ENCODE results near the gene NCDN.

NCDN gene

GRCh38 chr1:35590476-35591040, 33.0 kb downstream of the NCDN start:
- Histone ChIP-seq H2BK120ac (ENCODE audit: insufficient read depth, low read length, poor library complexity) (no peak overlapping the region), H3K14ac (ENCODE audit: low read length) (no peak overlapping the region), H4K91ac (ENCODE audit: low read depth, low read length) (no peak overlapping the region), H2BK12ac (ENCODE audit: low read length) (no peak overlapping the region), H2AK5ac (ENCODE audit: low read length) (no peak overlapping the region), H3K79me1 (ENCODE audit: low read length) (peaks cover 2% of the 10 kb centered on the region), H3K4me2 (ENCODE audit: low read length) (no peak overlapping the region), H2AFZ (ENCODE audit: insufficient read depth, low read length, poor library complexity) (no peak overlapping the region), H4K12ac (ENCODE audit: low read depth, low read length) (no peak overlapping the region), H4K8ac (ENCODE audit: low read depth, low read length) (no peak overlapping the region), H3K4me1 (ENCODE audit: control insufficient read depth in 1 of 2, insufficient read depth in 2 of 2, low read length in 2 of 2) (peaks cover 6 to 11% of the 10 kb centered on the region in 2 experiments), H3K9ac (ENCODE audit: low read length) (no peak overlapping the region), H3K23ac (ENCODE audit: low read length) (peak overlapping the region; percentile 28), H3K79me2 (ENCODE audit: control insufficient read depth, insufficient read depth, low read length, poor library complexity) (no peaks in the 10 kb centered on the region), H3K18ac (ENCODE audit: low read length) (no peak overlapping the region), H3K9me3 (ENCODE audit: insufficient read depth, low read depth, low read length) (no peaks in the 10 kb centered on the region), H3K27ac (ENCODE audit: low read depth, low read length) (no peak overlapping the region), H3K27me3 (ENCODE audit: insufficient read depth, low read length) (no peaks in the 10 kb centered on the region), H3K4ac (ENCODE audit: low read depth, low read length) (no peak overlapping the region), H2BK5ac (ENCODE audit: low read depth, low read length, poor library complexity) (no peak overlapping the region), H3K36me3 (ENCODE audit: control insufficient read depth in 1 of 2, insufficient read depth in 2 of 2, low read length in 2 of 2) (peaks cover 18% of the 10 kb centered on the region in 2 experiments), H3K4me3 (ENCODE audit: low read depth, low read length) (no peak overlapping the region)
- DNase-seq, result no peak
- no CpG with 5 or more reads among the region's 25 CpGs for WGBS (ENCODE audit: extremely low coverage, insufficient coverage, insufficient read length)

DNA sequence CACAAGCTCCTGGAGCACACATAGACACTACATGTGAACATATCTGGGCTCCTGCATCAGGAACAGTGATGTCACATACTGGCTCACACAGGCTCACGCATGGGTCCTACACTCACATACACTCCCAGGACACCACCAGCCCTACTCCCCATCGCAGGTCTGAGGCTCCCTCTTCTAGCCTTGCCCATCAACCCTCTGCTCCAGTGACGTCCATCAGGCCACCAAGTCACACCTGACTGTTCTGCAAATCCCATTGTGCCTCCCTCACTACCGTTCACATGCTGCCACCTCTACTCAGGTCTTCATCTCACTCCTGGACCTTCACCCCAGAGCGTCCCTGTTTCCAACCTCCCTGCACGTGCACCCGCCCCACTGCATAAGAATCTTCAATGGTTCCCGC, 33.6 kb downstream of the NCDN start:
- no peaks in the 10 kb centered on the region for H3K27me3 ChIP-seq (ENCODE audit: insufficient read depth, low read length)
- no peak overlapping the region for H3K23ac ChIP-seq (ENCODE audit: low read length)
- no peak overlapping the region for H2BK12ac ChIP-seq (ENCODE audit: low read length)
- H3K79me2 ChIP-seq (ENCODE audit: control insufficient read depth, insufficient read depth, low read length, poor library complexity), result no peaks in the 10 kb centered on the region
- no peak overlapping the region for H3K27ac ChIP-seq (ENCODE audit: low read depth, low read length)
- no peak overlapping the region for H2AFZ ChIP-seq (ENCODE audit: insufficient read depth, low read length, poor library complexity)
- no peak overlapping the region for H4K12ac ChIP-seq (ENCODE audit: low read depth, low read length)
- no peak overlapping the region for H3K18ac ChIP-seq (ENCODE audit: low read length)
- H2AK5ac ChIP-seq (ENCODE audit: low read length), result no peak overlapping the region
- no peak overlapping the region for H3K4ac ChIP-seq (ENCODE audit: low read depth, low read length)
- no peak overlapping the region for H2BK120ac ChIP-seq (ENCODE audit: insufficient read depth, low read length, poor library complexity)
- H4K8ac ChIP-seq (ENCODE audit: low read depth, low read length), result no peak overlapping the region
- no peak overlapping the region for H3K4me3 ChIP-seq (ENCODE audit: low read depth, low read length)
- no peak overlapping the region for H3K9ac ChIP-seq (ENCODE audit: low read length)
- H3K9me3 ChIP-seq (ENCODE audit: insufficient read depth, low read depth, low read length), result no peaks in the 10 kb centered on the region
- H3K14ac ChIP-seq (ENCODE audit: low read length), result no peak overlapping the region
- peaks cover 2% of the 10 kb centered on the region for H3K79me1 ChIP-seq (ENCODE audit: low read length)
- H3K36me3 ChIP-seq (ENCODE audit: control insufficient read depth in 1 of 2, insufficient read depth in 2 of 2, low read length in 2 of 2), result peaks cover 19 to 20% of the 10 kb centered on the region in 2 experiments
- peaks cover 6 to 11% of the 10 kb centered on the region in 2 experiments for H3K4me1 ChIP-seq (ENCODE audit: control insufficient read depth in 1 of 2, insufficient read depth in 2 of 2, low read length in 2 of 2)
- no peak overlapping the region for H2BK5ac ChIP-seq (ENCODE audit: low read depth, low read length, poor library complexity)
- no peak overlapping the region for H3K4me2 ChIP-seq (ENCODE audit: low read length)
- no peak overlapping the region for H4K91ac ChIP-seq (ENCODE audit: low read depth, low read length)
- no CpG with 5 or more reads among the region's 8 CpGs for WGBS (ENCODE audit: extremely low coverage, insufficient coverage, insufficient read length)
- no peak for DNase-seq

GRCh38 chr1:35592991-35593769, 35.6 kb downstream of the NCDN start:
- no peak overlapping the region for H2AK5ac ChIP-seq (ENCODE audit: low read length)
- H3K4me3 ChIP-seq (ENCODE audit: low read depth, low read length), result no peak overlapping the region
- no peak for DNase-seq
- no peak overlapping the region for H2BK5ac ChIP-seq (ENCODE audit: low read depth, low read length, poor library complexity)
- no peak overlapping the region for H3K18ac ChIP-seq (ENCODE audit: low read length)
- no peak overlapping the region for H2BK120ac ChIP-seq (ENCODE audit: insufficient read depth, low read length, poor library complexity)
- H3K79me1 ChIP-seq (ENCODE audit: low read length), result peaks cover 2% of the 10 kb centered on the region
- H3K23ac ChIP-seq (ENCODE audit: low read length), result no peak overlapping the region
- H3K27me3 ChIP-seq (ENCODE audit: insufficient read depth, low read length), result no peaks in the 10 kb centered on the region
- H3K9ac ChIP-seq (ENCODE audit: low read length), result no peak overlapping the region
- H3K36me3 ChIP-seq (ENCODE audit: control insufficient read depth in 1 of 2, insufficient read depth in 2 of 2, low read length in 2 of 2), result peaks cover 18 to 21% of the 10 kb centered on the region in 2 experiments
- H2AFZ ChIP-seq (ENCODE audit: insufficient read depth, low read length, poor library complexity), result no peak overlapping the region
- peak overlapping the region; percentile 59 for H3K27ac ChIP-seq (ENCODE audit: low read depth, low read length)
- no peak overlapping the region for H3K14ac ChIP-seq (ENCODE audit: low read length)
- peaks cover 2% of the 10 kb centered on the region for H3K9me3 ChIP-seq (ENCODE audit: insufficient read depth, low read depth, low read length)
- H4K8ac ChIP-seq (ENCODE audit: low read depth, low read length), result no peak overlapping the region
- H4K12ac ChIP-seq (ENCODE audit: low read depth, low read length), result no peak overlapping the region
- H3K4me2 ChIP-seq (ENCODE audit: low read length), result no peak overlapping the region
- no peak overlapping the region for H2BK12ac ChIP-seq (ENCODE audit: low read length)
- H3K4ac ChIP-seq (ENCODE audit: low read depth, low read length), result no peak overlapping the region
- H3K79me2 ChIP-seq (ENCODE audit: control insufficient read depth, insufficient read depth, low read length, poor library complexity), result no peaks in the 10 kb centered on the region
- H3K4me1 ChIP-seq (ENCODE audit: control insufficient read depth in 1 of 2, insufficient read depth in 2 of 2, low read length in 2 of 2), result peaks cover 13 to 17% of the 10 kb centered on the region in 2 experiments
- no peak overlapping the region for H4K91ac ChIP-seq (ENCODE audit: low read depth, low read length)
- no CpG with 5 or more reads among the region's 8 CpGs for WGBS (ENCODE audit: extremely low coverage, insufficient coverage, insufficient read length)

DNA sequence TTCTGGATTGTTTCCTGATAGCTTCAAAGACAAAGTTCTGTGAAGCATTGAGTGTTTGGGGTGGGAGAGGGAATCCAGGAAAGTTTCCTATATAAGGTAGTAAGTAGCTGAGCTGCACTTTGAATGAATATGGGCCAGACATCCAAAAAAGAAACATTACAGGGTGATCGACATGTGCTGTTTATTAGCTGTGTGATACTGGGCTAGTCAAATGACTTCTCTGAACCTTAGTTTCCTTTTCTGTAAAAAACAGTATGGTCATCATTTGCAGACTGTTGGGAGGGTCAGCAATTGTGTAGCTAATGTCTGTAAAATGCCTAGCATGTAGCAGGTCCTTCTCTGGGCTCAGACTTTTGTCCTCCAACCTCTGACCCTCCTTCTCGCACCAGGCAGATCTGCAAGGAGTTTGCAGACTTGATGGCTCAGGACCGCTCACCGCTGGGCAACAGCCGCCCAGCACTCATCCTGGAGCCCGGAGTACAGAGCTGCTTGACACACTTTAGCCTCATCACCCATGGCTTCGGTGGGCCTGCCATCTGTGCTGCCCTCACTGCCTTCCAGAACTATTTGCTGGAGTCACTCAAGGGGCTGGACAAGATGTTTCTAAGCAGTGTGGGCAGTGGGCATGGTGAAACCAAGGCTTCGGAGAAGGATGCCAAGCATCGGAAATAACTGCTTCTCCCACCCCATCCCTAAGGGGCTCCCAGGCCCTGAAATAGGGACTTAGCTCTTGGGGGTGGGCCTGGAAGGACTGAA, 36.6 kb downstream of the NCDN start:
- DNase-seq, result no peak
- Histone ChIP-seq H2BK5ac (ENCODE audit: low read depth, low read length, poor library complexity) (peak overlapping the region; percentile 6), H2BK12ac (ENCODE audit: low read length) (no peak overlapping the region), H3K23ac (ENCODE audit: low read length) (no peak overlapping the region), H3K4me3 (ENCODE audit: low read depth, low read length) (no peak overlapping the region), H3K4me2 (ENCODE audit: low read length) (no peak overlapping the region), H2AK5ac (ENCODE audit: low read length) (no peak overlapping the region), H4K12ac (ENCODE audit: low read depth, low read length) (no peak overlapping the region), H3K27ac (ENCODE audit: low read depth, low read length) (peak overlapping the region; percentile 20), H3K27me3 (ENCODE audit: insufficient read depth, low read length) (no peaks in the 10 kb centered on the region), H3K18ac (ENCODE audit: low read length) (no peak overlapping the region), H3K4me1 (ENCODE audit: control insufficient read depth in 1 of 2, insufficient read depth in 2 of 2, low read length in 2 of 2) (peaks cover 18 to 22% of the 10 kb centered on the region in 2 experiments), H3K14ac (ENCODE audit: low read length) (no peak overlapping the region), H2BK120ac (ENCODE audit: insufficient read depth, low read length, poor library complexity) (no peak overlapping the region), H3K9me3 (ENCODE audit: insufficient read depth, low read depth, low read length) (peaks cover 2% of the 10 kb centered on the region), H2AFZ (ENCODE audit: insufficient read depth, low read length, poor library complexity) (no peak overlapping the region), H4K91ac (ENCODE audit: low read depth, low read length) (no peak overlapping the region), H3K4ac (ENCODE audit: low read depth, low read length) (no peak overlapping the region), H3K79me2 (ENCODE audit: control insufficient read depth, insufficient read depth, low read length, poor library complexity) (no peaks in the 10 kb centered on the region), H3K79me1 (ENCODE audit: low read length) (peaks cover 2% of the 10 kb centered on the region), H3K9ac (ENCODE audit: low read length) (no peak overlapping the region), H4K8ac (ENCODE audit: low read depth, low read length) (no peak overlapping the region), H3K36me3 (ENCODE audit: control insufficient read depth in 1 of 2, insufficient read depth in 2 of 2, low read length in 2 of 2) (peaks cover 15 to 18% of the 10 kb centered on the region in 2 experiments)
- WGBS (ENCODE audit: extremely low coverage, insufficient coverage, insufficient read length), result no CpG with 5 or more reads among the region's 9 CpGs
